ENCODE measurements around the gene ZFPL1.

ZFPL1 gene

DNA sequence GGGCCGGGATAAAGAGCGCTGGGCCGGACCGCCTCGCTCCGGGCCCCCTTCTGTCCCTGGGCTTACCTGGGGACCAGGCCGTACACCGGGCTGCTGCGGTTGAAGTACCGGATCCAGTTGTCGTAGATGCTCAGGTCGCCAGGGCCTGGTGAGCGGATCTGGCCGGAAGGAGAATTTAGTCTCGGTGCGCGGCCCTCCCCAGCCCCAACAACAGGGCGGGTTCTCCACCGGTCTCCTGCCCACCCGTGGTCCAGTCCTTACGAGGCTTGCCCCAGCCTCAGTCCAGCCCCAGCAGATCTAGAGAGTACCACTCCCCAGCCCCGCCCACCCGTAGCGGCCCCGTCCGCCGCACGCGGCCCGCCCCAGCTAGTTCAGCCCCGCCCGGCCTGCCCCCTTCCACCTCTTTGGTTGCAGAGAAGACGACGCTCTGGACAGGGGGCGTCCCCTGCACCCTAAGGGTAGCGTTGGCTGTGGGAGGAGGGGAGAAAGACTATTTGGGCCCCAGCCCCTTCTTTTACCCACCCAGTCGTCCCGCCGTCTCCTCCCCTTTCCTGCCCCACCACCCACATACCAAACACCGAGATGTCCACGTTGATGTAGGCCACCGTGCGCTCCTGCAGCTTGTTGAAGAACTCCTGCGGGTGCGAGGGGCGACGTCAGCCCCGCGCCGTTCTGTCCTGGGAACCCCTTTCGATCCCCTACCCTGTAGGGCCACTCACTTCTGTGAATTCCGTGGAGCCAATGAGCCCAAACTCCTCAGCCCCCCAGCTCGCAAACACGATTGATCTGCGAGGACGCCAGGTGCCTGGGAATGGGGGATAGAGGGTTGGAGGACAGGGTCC, 36.2 kb upstream of the ZFPL1 start:
- Histone ChIP-seq H3K27ac (ENCODE audit: low read depth, low read length) (no peak overlapping the region), H3K9ac (ENCODE audit: low read length) (no peak overlapping the region), H3K36me3 (ENCODE audit: control insufficient read depth, insufficient read depth, low read length) (peaks cover 29% of the 10 kb centered on the region), H3K27me3 (ENCODE audit: control insufficient read depth, insufficient read depth, low read length) (no peaks in the 10 kb centered on the region), H3K4me3 (ENCODE audit: low read depth, low read length) (peak overlapping the region; percentile 25; the same call in 1 of the 2 replicates), H3K9me3 (ENCODE audit: control insufficient read depth, insufficient read depth, low read depth, low read length) (no peaks in the 10 kb centered on the region), H3K4me1 (ENCODE audit: control insufficient read depth, insufficient read depth, low read length) (no peaks in the 10 kb centered on the region)

DNA sequence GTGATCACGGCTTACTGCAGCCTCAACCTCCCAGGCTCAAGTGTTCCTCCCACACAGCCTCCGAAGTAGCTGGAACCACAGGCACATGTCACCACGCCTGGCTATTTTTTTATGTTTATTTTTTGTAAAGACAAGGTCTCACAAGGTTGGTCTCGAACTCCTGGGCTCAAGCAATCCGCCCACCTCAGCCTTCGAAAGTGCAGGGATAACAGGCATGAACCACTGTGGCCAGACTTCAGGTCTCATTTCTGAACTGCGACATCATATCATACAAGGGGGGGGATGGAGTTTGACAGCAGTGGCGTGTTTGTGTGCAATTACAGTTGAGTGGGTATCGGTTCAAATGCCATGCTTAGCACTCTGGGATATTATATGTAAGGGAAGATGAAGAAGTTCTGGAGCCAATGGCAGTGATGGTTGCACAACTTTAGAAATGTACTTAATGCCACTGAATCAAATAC, 32.6 kb upstream of the ZFPL1 start:
- Histone ChIP-seq H3K9me3 (ENCODE audit: control insufficient read depth, insufficient read depth, low read depth, low read length) (no peaks in the 10 kb centered on the region), H3K36me3 (ENCODE audit: control insufficient read depth, insufficient read depth, low read length) (0 out of 2 replicates have a peak, but pooled peaks cover under 1% of the 10 kb centered on the region), H3K27ac (ENCODE audit: low read depth, low read length) (no peak overlapping the region), H3K9ac (ENCODE audit: low read length) (no peak overlapping the region), H3K4me1 (ENCODE audit: control insufficient read depth, insufficient read depth, low read length) (no peaks in the 10 kb centered on the region), H3K4me3 (ENCODE audit: low read depth, low read length) (no peak overlapping the region), H3K27me3 (ENCODE audit: control insufficient read depth, insufficient read depth, low read length) (no peaks in the 10 kb centered on the region)

DNA sequence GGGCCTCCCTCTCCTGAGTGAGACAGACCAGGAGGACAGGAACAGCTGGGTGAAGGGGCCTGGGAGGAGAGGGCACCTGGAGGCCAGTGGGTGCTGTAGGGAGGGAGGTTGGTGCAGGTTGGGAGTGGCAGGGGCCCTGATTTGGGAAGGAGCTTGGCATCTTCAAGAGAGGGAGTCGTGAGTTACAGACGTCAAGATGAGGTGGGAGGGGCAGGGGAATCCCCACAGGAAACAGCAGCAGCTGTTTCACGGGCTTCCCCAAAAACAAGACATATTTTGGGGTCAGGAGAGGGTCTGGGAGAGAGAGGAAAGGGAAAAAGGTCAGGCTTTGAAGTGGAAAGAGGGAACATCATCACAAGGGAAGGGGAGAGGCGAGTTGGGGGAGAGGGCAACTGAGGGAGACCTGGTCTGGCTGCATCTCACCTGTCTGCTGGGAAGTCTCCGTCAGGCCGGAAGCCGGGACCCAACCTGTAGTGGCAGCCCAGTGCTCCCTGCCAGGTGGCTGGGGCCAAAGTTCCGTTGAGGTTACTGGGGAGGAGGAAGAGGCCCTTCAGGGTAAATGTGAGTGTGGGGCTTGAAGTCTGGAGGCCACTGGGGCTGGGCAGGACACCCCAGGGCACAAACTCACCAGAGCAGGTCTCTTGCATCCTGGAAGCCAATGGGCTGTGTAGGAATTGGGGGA, 30.1 kb upstream of the ZFPL1 start:
- Histone ChIP-seq H3K9me3 (ENCODE audit: control insufficient read depth, insufficient read depth, low read depth, low read length) (no peaks in the 10 kb centered on the region), H3K9ac (ENCODE audit: low read length) (no peak overlapping the region), H3K4me3 (ENCODE audit: low read depth, low read length) (no peak overlapping the region), H3K27ac (ENCODE audit: low read depth, low read length) (no peak overlapping the region), H3K27me3 (ENCODE audit: control insufficient read depth, insufficient read depth, low read length) (no peaks in the 10 kb centered on the region), H3K4me1 (ENCODE audit: control insufficient read depth, insufficient read depth, low read length) (no peaks in the 10 kb centered on the region), H3K36me3 (ENCODE audit: control insufficient read depth, insufficient read depth, low read length) (no peaks in the 10 kb centered on the region)

DNA sequence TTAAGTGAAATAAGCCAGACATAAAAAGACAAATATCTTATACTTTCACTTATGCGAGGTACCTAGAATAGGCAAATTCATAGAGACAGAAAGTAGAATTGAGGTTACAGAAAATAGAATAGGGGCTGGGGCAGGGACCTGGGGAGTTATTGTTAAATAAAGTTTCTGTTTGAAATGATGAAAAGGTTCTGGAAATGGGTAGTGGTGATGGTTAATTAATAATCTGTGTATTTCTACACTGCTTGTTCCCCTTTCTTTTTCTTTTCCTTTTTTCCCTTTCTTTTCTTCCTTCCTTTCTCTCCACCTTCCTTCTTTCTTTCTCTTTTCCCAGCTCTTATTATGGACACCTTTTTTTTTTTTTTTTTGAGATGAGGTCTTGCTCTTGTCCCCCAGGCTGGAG, 28.5 kb upstream of the ZFPL1 start:
- Histone ChIP-seq H3K9me3 (ENCODE audit: control insufficient read depth, insufficient read depth, low read depth, low read length) (no peaks in the 10 kb centered on the region), H3K36me3 (ENCODE audit: control insufficient read depth, insufficient read depth, low read length) (no peaks in the 10 kb centered on the region), H3K27ac (ENCODE audit: low read depth, low read length) (no peak overlapping the region), H3K27me3 (ENCODE audit: control insufficient read depth, insufficient read depth, low read length) (no peaks in the 10 kb centered on the region), H3K4me3 (ENCODE audit: low read depth, low read length) (no peak overlapping the region), H3K4me1 (ENCODE audit: control insufficient read depth, insufficient read depth, low read length) (no peaks in the 10 kb centered on the region), H3K9ac (ENCODE audit: low read length) (no peak overlapping the region)

DNA sequence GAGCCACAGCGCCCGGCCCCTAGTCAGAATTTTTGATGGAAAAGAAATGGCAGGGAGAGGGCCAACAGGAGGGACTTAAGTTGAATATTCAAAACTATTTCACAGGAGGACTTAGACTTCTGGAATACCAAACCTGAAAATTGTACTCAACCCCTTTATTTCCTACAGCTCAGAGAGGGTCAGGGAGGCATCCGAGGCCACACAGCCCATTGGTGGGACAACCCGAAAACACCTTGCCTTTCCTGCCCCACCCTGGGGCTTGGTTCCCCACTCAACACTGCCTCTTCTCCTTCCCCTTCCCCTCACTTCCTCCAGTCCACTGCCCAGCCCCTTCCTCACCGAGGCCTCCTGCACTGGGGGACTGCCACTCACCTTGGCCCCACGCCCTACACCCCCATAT, 27.0 kb upstream of the ZFPL1 start:
- no peaks in the 10 kb centered on the region for H3K4me1 ChIP-seq (ENCODE audit: control insufficient read depth, insufficient read depth, low read length)
- H3K4me3 ChIP-seq (ENCODE audit: low read depth, low read length) = no peak overlapping the region
- no peaks in the 10 kb centered on the region for H3K27me3 ChIP-seq (ENCODE audit: control insufficient read depth, insufficient read depth, low read length)
- no peak overlapping the region for H3K27ac ChIP-seq (ENCODE audit: low read depth, low read length)
- H3K9me3 ChIP-seq (ENCODE audit: control insufficient read depth, insufficient read depth, low read depth, low read length) = no peaks in the 10 kb centered on the region
- H3K36me3 ChIP-seq (ENCODE audit: control insufficient read depth, insufficient read depth, low read length) = no peaks in the 10 kb centered on the region
- H3K9ac ChIP-seq (ENCODE audit: low read length) = no peak overlapping the region

DNA sequence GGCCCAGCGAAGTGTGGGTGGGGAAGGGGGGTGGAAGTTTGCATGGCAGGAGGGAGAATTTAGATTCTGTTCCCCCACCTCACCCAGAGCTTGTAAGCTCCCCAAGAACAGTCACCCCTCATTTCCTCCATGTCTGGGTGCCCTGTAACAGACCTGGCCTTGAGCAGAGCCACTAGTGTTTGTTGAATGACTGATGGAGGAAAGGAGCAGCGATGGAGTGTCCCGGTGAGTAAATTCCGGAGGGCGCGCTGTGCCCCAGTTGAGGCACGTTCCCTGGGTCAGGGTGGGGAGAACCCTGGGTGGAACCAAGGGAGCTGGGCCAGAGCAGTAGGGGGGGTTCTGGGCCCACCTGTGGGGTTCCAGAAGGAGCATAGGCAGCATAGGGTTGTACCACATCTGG, 26.5 kb upstream of the ZFPL1 start:
- no peaks in the 10 kb centered on the region for H3K4me1 ChIP-seq (ENCODE audit: control insufficient read depth, insufficient read depth, low read length)

DNA sequence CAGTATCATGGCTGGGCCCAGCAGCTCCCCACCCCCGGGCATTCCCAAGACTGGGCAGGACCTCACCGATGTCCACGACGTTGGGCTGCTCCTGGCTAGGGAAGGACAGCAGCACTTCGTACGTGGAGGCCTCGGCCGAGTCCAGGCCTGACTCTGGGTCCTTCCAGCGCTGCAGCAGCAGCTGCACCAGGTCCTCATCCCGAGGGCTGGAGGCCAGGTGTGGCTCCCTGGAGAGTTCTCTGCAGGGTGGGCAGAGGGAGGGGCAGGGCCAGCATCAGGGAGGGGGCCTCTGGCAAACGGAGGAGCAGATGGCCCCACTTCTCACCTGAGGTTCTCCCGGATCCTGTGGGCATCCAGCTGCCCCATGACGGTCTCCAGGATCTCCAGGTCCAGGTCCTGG, 26.0 kb upstream of the ZFPL1 start:
- H3K4me1 ChIP-seq (ENCODE audit: control insufficient read depth, insufficient read depth, low read length) = no peaks in the 10 kb centered on the region
- no peak overlapping the region for H3K9ac ChIP-seq (ENCODE audit: low read length)
- no peaks in the 10 kb centered on the region for H3K9me3 ChIP-seq (ENCODE audit: control insufficient read depth, insufficient read depth, low read depth, low read length)

More for the DNA sequence above, 26.5 kb upstream of the ZFPL1 start:
- Histone ChIP-seq H3K9me3 (ENCODE audit: control insufficient read depth, insufficient read depth, low read depth, low read length) (no peaks in the 10 kb centered on the region), H3K36me3 (ENCODE audit: control insufficient read depth, insufficient read depth, low read length) (no peaks in the 10 kb centered on the region), H3K27me3 (ENCODE audit: control insufficient read depth, insufficient read depth, low read length) (no peaks in the 10 kb centered on the region), H3K9ac (ENCODE audit: low read length) (no peak overlapping the region), H3K27ac (ENCODE audit: low read depth, low read length) (no peak overlapping the region), H3K4me3 (ENCODE audit: low read depth, low read length) (no peak overlapping the region)

DNA sequence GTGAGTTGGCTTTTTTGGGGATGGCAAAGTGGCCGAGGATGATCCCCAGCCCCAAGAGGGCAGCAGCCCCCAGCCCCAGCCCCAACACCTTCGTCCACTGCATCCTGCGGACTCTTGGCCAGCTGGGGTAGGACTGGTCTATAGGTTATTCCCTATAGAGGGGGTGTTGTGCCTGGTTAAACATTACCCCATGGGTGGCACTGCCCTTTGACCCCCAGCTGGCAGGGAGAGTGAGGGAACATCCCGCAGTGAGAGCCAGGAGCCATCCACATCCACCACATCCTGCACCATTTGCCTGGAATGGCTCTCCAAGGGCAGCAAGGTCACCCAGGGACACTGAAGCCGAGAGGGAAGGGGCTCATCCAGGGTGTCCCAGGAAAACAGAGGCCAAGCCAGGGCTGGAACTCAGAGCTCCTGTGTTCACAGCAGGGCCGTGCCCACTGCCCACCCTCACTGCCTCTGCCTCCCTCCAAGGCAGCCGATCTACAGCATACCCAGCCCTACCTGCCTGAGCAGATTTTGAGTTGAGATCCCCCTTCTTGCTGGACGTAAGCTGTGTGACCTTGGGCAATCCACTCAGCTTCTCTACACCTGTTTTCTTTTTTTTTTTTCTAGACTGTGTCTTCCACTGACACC, 25.5 kb upstream of the ZFPL1 start, which contains the start of gene NAALADL1:
TSS of gene NAALADL1 (minus strand) at position 135 of the 636 bp plus-strand sequence. CDS start at position 103, 32 bp downstream.
- Histone ChIP-seq H3K36me3 (ENCODE audit: control insufficient read depth, insufficient read depth, low read length) (no peaks in the 10 kb centered on the region), H3K4me1 (ENCODE audit: control insufficient read depth, insufficient read depth, low read length) (no peaks in the 10 kb centered on the region), H3K9ac (ENCODE audit: low read length) (no peak within 1 kb of the TSS), H3K27me3 (ENCODE audit: control insufficient read depth, insufficient read depth, low read length) (no peaks in the 10 kb centered on the region), H3K9me3 (ENCODE audit: control insufficient read depth, insufficient read depth, low read depth, low read length) (no peaks in the 10 kb centered on the region), H3K27ac (ENCODE audit: low read depth, low read length) (no peak within 1 kb of the TSS), H3K4me3 (ENCODE audit: low read depth, low read length) (no peak within 1 kb of the TSS)

More for the DNA sequence above, 26.0 kb upstream of the ZFPL1 start:
- H3K36me3 ChIP-seq (ENCODE audit: control insufficient read depth, insufficient read depth, low read length) = no peaks in the 10 kb centered on the region
- H3K4me3 ChIP-seq (ENCODE audit: low read depth, low read length) = no peak overlapping the region
- no peak overlapping the region for H3K27ac ChIP-seq (ENCODE audit: low read depth, low read length)
- H3K27me3 ChIP-seq (ENCODE audit: control insufficient read depth, insufficient read depth, low read length) = no peaks in the 10 kb centered on the region

DNA sequence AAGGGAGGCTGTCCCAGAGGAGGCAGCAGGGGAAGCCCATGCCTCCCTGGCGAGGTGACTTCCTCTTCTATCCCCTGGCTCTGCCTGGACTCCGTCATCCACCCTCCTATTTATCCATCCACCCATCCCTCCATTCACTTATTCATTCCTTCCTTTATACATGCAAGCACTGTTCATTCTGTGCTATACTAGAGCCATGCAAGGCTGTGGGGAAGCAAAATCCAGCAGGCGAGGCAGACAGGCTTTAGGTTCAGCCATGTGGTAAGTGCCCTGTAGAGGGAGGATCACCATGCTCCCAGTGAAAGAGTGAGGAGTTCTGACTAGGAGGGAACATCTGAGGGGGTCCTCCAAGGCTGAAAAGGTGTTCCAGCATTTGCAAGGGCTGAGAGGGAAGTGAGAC, 24.5 kb upstream of the ZFPL1 start:
- Histone ChIP-seq H3K9me3 (ENCODE audit: control insufficient read depth, insufficient read depth, low read depth, low read length) (no peaks in the 10 kb centered on the region), H3K27ac (ENCODE audit: low read depth, low read length) (no peak overlapping the region), H3K36me3 (ENCODE audit: control insufficient read depth, insufficient read depth, low read length) (no peaks in the 10 kb centered on the region), H3K9ac (ENCODE audit: low read length) (no peak overlapping the region), H3K4me1 (ENCODE audit: control insufficient read depth, insufficient read depth, low read length) (no peaks in the 10 kb centered on the region), H3K4me3 (ENCODE audit: low read depth, low read length) (no peak overlapping the region), H3K27me3 (ENCODE audit: control insufficient read depth, insufficient read depth, low read length) (no peaks in the 10 kb centered on the region)

DNA sequence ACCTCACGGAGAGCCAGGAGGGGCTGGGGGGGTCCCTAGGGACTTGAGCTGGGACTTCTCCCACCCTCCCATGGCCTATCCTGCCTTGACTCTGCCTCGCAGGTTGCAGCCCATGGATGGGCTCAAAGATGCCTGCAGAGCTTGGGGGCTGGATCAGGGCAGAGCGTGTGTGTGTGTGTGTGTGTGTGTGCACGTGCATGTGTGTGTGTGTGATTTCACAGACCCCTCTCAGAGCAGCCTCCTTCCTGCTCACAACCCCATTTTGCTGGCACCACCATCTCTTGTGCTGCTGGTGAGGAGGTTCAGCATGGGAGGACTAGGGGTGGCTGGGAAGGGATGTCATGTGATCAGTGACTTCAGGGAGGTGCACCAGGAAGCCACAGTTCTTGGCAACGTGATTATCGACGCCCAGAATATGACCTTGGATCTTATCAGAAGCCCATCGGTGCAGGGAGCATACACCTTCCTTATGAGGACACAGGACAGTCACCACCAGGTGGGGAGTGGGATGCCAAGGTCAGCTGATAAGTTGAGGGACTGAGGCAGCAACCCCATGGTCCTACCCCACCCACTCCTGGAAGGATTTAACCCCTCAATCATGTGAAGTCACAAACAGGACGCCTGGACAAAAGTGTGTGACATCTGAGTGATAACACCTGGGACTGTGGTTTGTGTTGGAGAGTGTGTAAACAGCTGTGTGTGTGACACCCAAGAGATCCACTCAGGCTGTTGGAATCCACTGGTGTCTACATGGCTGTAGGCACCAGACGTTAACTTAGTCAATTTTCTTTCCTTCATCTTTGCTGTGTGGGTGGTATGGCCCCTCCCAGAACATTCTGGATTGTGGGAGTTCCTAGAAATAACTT, 23.8 kb upstream of the ZFPL1 start:
- Histone ChIP-seq H3K36me3 (ENCODE audit: control insufficient read depth, insufficient read depth, low read length) (no peaks in the 10 kb centered on the region), H3K4me1 (ENCODE audit: control insufficient read depth, insufficient read depth, low read length) (no peaks in the 10 kb centered on the region), H3K9me3 (ENCODE audit: control insufficient read depth, insufficient read depth, low read depth, low read length) (no peaks in the 10 kb centered on the region), H3K4me3 (ENCODE audit: low read depth, low read length) (no peak overlapping the region), H3K27ac (ENCODE audit: low read depth, low read length) (no peak overlapping the region), H3K9ac (ENCODE audit: low read length) (no peak overlapping the region), H3K27me3 (ENCODE audit: control insufficient read depth, insufficient read depth, low read length) (no peaks in the 10 kb centered on the region)

Measured in HUES6 (cell line).